Muscle of leg (tissue), 11 donors: Measurements from ENCODE around the gene SCN7A. TPM values are rescaled to one million over a fixed set of nuclear protein-coding genes. Genes with fewer than 3 reads are reported as not detected.
"Not testable (repeated sequence)": the region's sequence is repeated elsewhere in the genome, so short reads cannot be mapped to it uniquely, and the experiment has no call there.

Source experiments
- DNase-seq: peaks from one replicate; pipeline ENCODE4 v3.0.0; 2013
- H3K27ac ChIP-seq: one replicate; pipeline ENCODE4 v1.5.1; 2013; ENCODE audit warnings: mild to moderate bottlenecking, low read length, control low read depth
- H3K27me3 ChIP-seq: one replicate; pipeline ENCODE4 v1.6.1; 2013; ENCODE audit warnings: low read length; ENCODE audit not compliant: control insufficient read depth, insufficient read depth
- H3K36me3 ChIP-seq: one replicate; pipeline ENCODE4 v1.6.1; 2013; ENCODE audit warnings: low read length; ENCODE audit not compliant: control insufficient read depth, insufficient read depth
- H3K4me1 ChIP-seq: one replicate; pipeline ENCODE4 v1.6.1; 2013; ENCODE audit warnings: low read length; ENCODE audit not compliant: control insufficient read depth, insufficient read depth
- H3K4me3 ChIP-seq: one replicate; pipeline ENCODE4 v1.5.1; 2013; ENCODE audit warnings: low read length, control low read depth
- H3K9me3 ChIP-seq: replicated peaks from 2 replicates; pipeline ENCODE4 v1.6.1; 2013; ENCODE audit warnings: low read depth, low read length; ENCODE audit not compliant: control insufficient read depth
- WGBS: methylation state at CpG from one replicate; pipeline ENCODE4 v1.1.5; 2013; ENCODE audit warnings: missing lambda C conversion rate; ENCODE audit not compliant: insufficient coverage; 5-methylcytosine and 5-hydroxymethylcytosine counted together
- polyA plus RNA-seq, 8 donors: library from polyadenylated mRNA; unstranded; fragments of 120-200 nt; gene quantifications; one replicate each; pipeline versions ENCODE4 v1.2.1 to v1.2.3, GENCODE V29; 2013; ENCODE audit warnings: inconsistent platforms in 1 of 8, low replicate concordance in 1 of 8; ENCODE audit not compliant: insufficient read length in 8 of 8, insufficient read depth in 1 of 8
- total RNA-seq: library from RNA; stranded (reverse); fragments of 120-200 nt; gene quantifications from one replicate; pipeline ENCODE4 v1.2.4, GENCODE V29; 2013

SCN7A gene
- total and polyA plus RNA-seq, 9 donors, result 32.9 to 83.2 (median 57.8) TPM

GRCh38 chr2:166458674-166459073 lies 35.4 kb downstream of the SCN7A start:
- no peaks in the 10 kb centered on the region for H3K4me1 ChIP-seq
- no peaks in the 10 kb centered on the region for H3K9me3 ChIP-seq
- H3K27ac ChIP-seq, result no peak overlapping the region
- no peaks in the 10 kb centered on the region for H3K27me3 ChIP-seq
- no peak for DNase-seq
- WGBS, result no CpG with 5 or more reads among the region's 1 CpG
- H3K4me3 ChIP-seq, result no peak overlapping the region
- H3K36me3 ChIP-seq, result peaks cover under 1% of the 10 kb centered on the region

DNA sequence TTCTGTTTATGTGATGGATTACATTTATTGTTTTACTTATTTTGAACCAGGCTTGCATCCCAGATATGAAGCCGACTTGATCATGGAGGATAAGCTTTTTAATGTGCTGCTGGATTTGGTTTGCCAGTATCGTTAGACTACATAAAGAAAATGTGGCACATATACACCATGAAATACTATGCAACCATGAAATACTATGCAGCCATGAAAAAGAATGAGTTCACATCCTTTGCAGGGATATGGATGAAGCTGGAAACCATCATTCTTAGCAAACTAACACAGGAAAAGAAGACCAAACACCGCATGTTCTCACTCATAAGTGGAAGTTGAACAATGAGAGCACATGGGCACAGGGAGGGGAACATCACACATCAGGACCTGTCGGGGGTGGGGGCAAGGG lies 38.2 kb downstream of the SCN7A start:
- not testable (repeated sequence) for H3K36me3 ChIP-seq, H3K4me3 ChIP-seq, H3K4me1 ChIP-seq, DNase-seq, H3K27me3 ChIP-seq, H3K27ac ChIP-seq, H3K9me3 ChIP-seq
- WGBS, result 80% methylated on average over 1 of the region's 4 CpGs

GRCh38 chr2:166454006-166454595 lies 39.9 kb downstream of the SCN7A start:
- DNase-seq, result no peak
- no peak overlapping the region for H3K27ac ChIP-seq
- H3K4me1 ChIP-seq, result no peaks in the 10 kb centered on the region
- H3K36me3 ChIP-seq, result no peaks in the 10 kb centered on the region
- no peak overlapping the region for H3K4me3 ChIP-seq
- no peaks in the 10 kb centered on the region for H3K27me3 ChIP-seq
- WGBS, result no CpG with 5 or more reads among the region's 2 CpGs
- H3K9me3 ChIP-seq, result no peaks in the 10 kb centered on the region

- DNase-seq, result no peak
- H3K4me1 ChIP-seq, result no peaks in the 10 kb centered on the region
- H3K27me3 ChIP-seq, result no peaks in the 10 kb centered on the region
- no CpG with 5 or more reads among the region's 1 CpG for WGBS
- H3K4me3 ChIP-seq, result no peak overlapping the region
- no peak overlapping the region for H3K27ac ChIP-seq
- H3K9me3 ChIP-seq, result no peaks in the 10 kb centered on the region
- no peaks in the 10 kb centered on the region for H3K36me3 ChIP-seq
Measured at GRCh38 chr2:166451468-166451867, 42.6 kb downstream of the SCN7A start.

- no peaks in the 10 kb centered on the region for H3K36me3 ChIP-seq
Measured at GRCh38 chr2:166449439-166449838, 44.6 kb downstream of the SCN7A start.

DNA sequence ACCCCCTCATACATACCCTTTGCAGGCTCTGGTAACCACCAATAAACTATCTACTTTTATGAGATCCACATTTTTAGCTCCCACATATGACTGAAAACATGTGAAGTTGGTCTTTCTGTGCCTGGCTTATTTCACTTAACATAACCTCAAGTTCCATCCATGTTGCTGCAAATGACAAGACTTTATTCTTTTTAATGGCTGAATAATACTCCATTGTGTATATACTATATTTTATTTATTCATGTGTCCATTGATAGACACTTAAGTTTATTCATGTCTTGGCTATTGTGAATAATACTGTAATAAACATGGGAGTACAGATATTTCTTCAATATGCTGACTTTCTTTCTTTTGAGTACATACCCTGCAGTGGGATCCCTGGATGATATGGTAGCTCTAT lies 45.9 kb downstream of the SCN7A start:
- no peak overlapping the region for H3K4me3 ChIP-seq
- H3K4me1 ChIP-seq, result no peaks in the 10 kb centered on the region
- no peaks in the 10 kb centered on the region for H3K9me3 ChIP-seq

More at GRCh38 chr2:166449439-166449838, 44.6 kb downstream of the SCN7A start:
- no CpG with 5 or more reads among the region's 1 CpG for WGBS
- DNase-seq, result no peak
- H3K27ac ChIP-seq, result no peak overlapping the region
- no peaks in the 10 kb centered on the region for H3K27me3 ChIP-seq
- H3K4me3 ChIP-seq, result no peak overlapping the region
- H3K9me3 ChIP-seq, result no peaks in the 10 kb centered on the region
- H3K4me1 ChIP-seq, result no peaks in the 10 kb centered on the region

GRCh38 chr2:166444306-166444705 lies 49.7 kb downstream of the SCN7A start:
- Histone ChIP-seq H3K4me3 (no peak overlapping the region), H3K4me1 (no peaks in the 10 kb centered on the region), H3K27ac (no peak overlapping the region), H3K27me3 (no peaks in the 10 kb centered on the region), H3K36me3 (peaks cover 3% of the 10 kb centered on the region), H3K9me3 (no peaks in the 10 kb centered on the region)
- peak; percentile 48 for DNase-seq

More for the DNA sequence above, 45.9 kb downstream of the SCN7A start:
- Histone ChIP-seq H3K27ac (no peak overlapping the region), H3K36me3 (no peaks in the 10 kb centered on the region), H3K27me3 (no peaks in the 10 kb centered on the region)
- DNase-seq, result no peak

DNA sequence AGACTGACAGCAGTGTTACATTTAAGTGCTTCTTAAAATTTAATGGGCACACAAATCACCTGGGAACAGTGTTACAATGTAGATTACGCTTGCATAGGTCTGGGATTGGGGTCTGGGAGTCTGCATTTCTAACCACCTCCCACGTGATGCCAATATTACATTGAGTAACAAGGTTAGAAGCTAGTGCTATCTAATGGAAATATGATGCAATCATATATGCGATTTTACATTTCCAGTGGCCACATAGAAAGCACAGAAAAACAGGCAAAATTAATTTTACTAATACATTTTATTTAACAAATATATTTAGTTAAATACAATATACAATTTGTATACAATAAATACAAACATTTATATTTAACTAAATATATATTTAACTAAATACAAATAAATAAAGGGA lies 53.7 kb downstream of the SCN7A start:
- no CpG with 5 or more reads among the region's 3 CpGs for WGBS
- no peak for DNase-seq
- no peak overlapping the region for H3K27ac ChIP-seq
- H3K4me3 ChIP-seq, result no peak overlapping the region
- H3K9me3 ChIP-seq, result no peaks in the 10 kb centered on the region
- H3K27me3 ChIP-seq, result no peaks in the 10 kb centered on the region
- H3K36me3 ChIP-seq, result peaks cover 5% of the 10 kb centered on the region
- no peaks in the 10 kb centered on the region for H3K4me1 ChIP-seq

GRCh38 chr2:166439078-166439477 lies 55.0 kb downstream of the SCN7A start:
- H3K4me3 ChIP-seq, result no peak overlapping the region
- H3K27ac ChIP-seq, result no peak overlapping the region
- H3K9me3 ChIP-seq, result no peaks in the 10 kb centered on the region
- H3K27me3 ChIP-seq, result no peaks in the 10 kb centered on the region
- H3K36me3 ChIP-seq, result peaks cover 5% of the 10 kb centered on the region
- no peaks in the 10 kb centered on the region for H3K4me1 ChIP-seq
- no peak for DNase-seq

- no peaks in the 10 kb centered on the region for H3K9me3 ChIP-seq
- no peak for DNase-seq
- H3K36me3 ChIP-seq, result peaks cover 5% of the 10 kb centered on the region
- no peak overlapping the region for H3K4me3 ChIP-seq
- 100% methylated on average over 1 of the region's 1 CpG for WGBS
- H3K27me3 ChIP-seq, result no peaks in the 10 kb centered on the region
- no peaks in the 10 kb centered on the region for H3K4me1 ChIP-seq
- no peak overlapping the region for H3K27ac ChIP-seq
Measured at GRCh38 chr2:166436976-166437375, 57.1 kb downstream of the SCN7A start.

DNA sequence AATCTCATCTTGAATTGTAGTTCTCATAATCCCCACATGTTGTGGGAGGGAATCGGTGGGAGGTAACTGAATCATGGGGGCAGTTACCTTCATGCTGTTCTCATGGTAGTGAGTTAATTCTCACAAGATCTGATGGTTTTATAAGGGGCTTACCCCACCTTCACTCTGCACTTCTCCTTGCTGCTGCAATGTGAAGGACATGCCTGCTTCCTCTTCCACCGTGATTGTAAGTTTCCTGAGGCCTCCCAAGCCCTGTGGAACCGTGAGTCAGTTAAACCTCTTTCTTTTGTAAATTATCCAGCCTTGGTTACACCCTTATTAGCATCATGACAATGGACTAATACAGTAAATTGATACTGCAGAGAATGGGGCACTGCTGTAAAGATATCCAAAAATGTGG lies 57.9 kb downstream of the SCN7A start:
- Histone ChIP-seq H3K9me3 (no peaks in the 10 kb centered on the region), H3K4me3 (no peak overlapping the region), H3K27ac (no peak overlapping the region), H3K27me3 (no peaks in the 10 kb centered on the region), H3K4me1 (no peaks in the 10 kb centered on the region), H3K36me3 (peaks cover 2% of the 10 kb centered on the region)
- DNase-seq, result no peak
- 27% methylated on average over 2 of the region's 3 CpGs for WGBS
